Fibroblast of lung (primary cell): Measurements from ENCODE around the gene BTBD1. TPM values are rescaled to one million over a fixed set of nuclear protein-coding genes. Genes with fewer than 3 reads are reported as not detected.
"Not testable (repeated sequence)": the region's sequence is repeated elsewhere in the genome, so short reads cannot be mapped to it uniquely, and the experiment has no call there.

Experiments
- DNase-seq, 2 donors: peaks; one replicate each; pipeline versions ENCODE4 v3.0.0 to v3.0.0-alpha.2; 2010; ENCODE audit warnings: low read depth in 2 of 2
- H2AFZ ChIP-seq: 2 replicates; pipeline ENCODE4 v1.5.1; 2012; ENCODE audit warnings: low read length, control low read depth, inconsistent platforms
- H3K27ac ChIP-seq: 2 replicates; pipeline ENCODE4 v1.5.1; 2011; ENCODE audit warnings: low read length, control low read depth; ENCODE audit not compliant: insufficient read depth
- H3K27me3 ChIP-seq: 2 replicates; pipeline ENCODE4 v1.5.1; 2011; ENCODE audit warnings: mild to moderate bottlenecking, low read length; ENCODE audit not compliant: control insufficient read depth, insufficient read depth
- H3K36me3 ChIP-seq: 2 replicates; pipeline ENCODE4 v1.5.1; 2011; ENCODE audit warnings: low read length; ENCODE audit not compliant: control insufficient read depth, insufficient read depth
- H3K4me1 ChIP-seq: 2 replicates; pipeline ENCODE4 v1.5.1; 2011; ENCODE audit warnings: low read length; ENCODE audit not compliant: control insufficient read depth, insufficient read depth; ENCODE audit errors: extremely low read depth
- H3K4me2 ChIP-seq: 2 replicates; pipeline ENCODE4 v1.5.1; 2011; ENCODE audit warnings: low read length, control low read depth; ENCODE audit not compliant: insufficient read depth; ENCODE audit errors: extremely low read depth
- H3K4me3 ChIP-seq, 4 experiments: fragments of 200-600 bp in 1 of 4; sonication (generic) in 1 of 4; replicated peaks in 1 of 4; 2 replicates each; pipeline ENCODE4 v1.5.1; 2011 to 2016; ENCODE audit warnings: low read length in 4 of 4, low read depth in 3 of 4, mild to moderate bottlenecking in 3 of 4, control low read depth in 2 of 4, inconsistent platforms in 1 of 4, mixed read lengths in 1 of 4; ENCODE audit not compliant: insufficient read depth in 1 of 4; ENCODE audit errors: control extremely low read depth in 1 of 4
- H3K79me2 ChIP-seq: 2 replicates; pipeline ENCODE4 v1.5.1; 2012; ENCODE audit warnings: mild to moderate bottlenecking, low read length, inconsistent platforms; ENCODE audit not compliant: control insufficient read depth, insufficient read depth
- H3K9ac ChIP-seq: 2 replicates; pipeline ENCODE4 v1.5.1; 2011; ENCODE audit warnings: mild to moderate bottlenecking, low read length, control low read depth; ENCODE audit not compliant: insufficient read depth
- H3K9me3 ChIP-seq: 2 replicates; pipeline ENCODE4 v1.5.1; 2012; ENCODE audit warnings: low read depth, low read length; ENCODE audit not compliant: control insufficient read depth, insufficient read depth
- H4K20me1 ChIP-seq: 2 replicates; pipeline ENCODE4 v1.5.1; 2011; ENCODE audit warnings: low read length; ENCODE audit not compliant: control insufficient read depth, insufficient read depth; ENCODE audit errors: extremely low read depth
- CTCF ChIP-seq, 2 donors: IDR thresholded peaks in 1 of 2; conservative IDR thresholded peaks in 1 of 2; 1 replicate in 1 of 2; 2 replicates in 1 of 2; pipeline ENCODE4 v1.5.1; 2011 to 2012; ENCODE audit warnings: low read length in 2 of 2, control low read depth in 1 of 2, inconsistent platforms in 1 of 2, low read depth in 1 of 2, mild to moderate bottlenecking in 1 of 2
- EZH2 ChIP-seq: IDR thresholded peaks from 2 replicates; pipeline ENCODE4 v1.5.1; 2012; ENCODE audit warnings: low read length, control low read depth, mild to moderate bottlenecking; ENCODE audit errors: missing control alignments
- polyA plus RNA-seq, 2 donors: library from polyadenylated mRNA; depleted of rRNA in 1 of 2; stranded (reverse) in 1 of 2; unstranded in 1 of 2; fragments of >200 nt; gene quantifications; 2 replicates each; pipeline ENCODE4 v1.2.1, GENCODE V29; 2011 to 2012; ENCODE audit warnings: missing spikeins in 1 of 2
- total RNA-seq: library from RNA; depleted of rRNA; stranded (reverse); fragments of >200 nt; gene quantifications from 2 replicates; pipeline ENCODE4 v1.2.1, GENCODE V29; 2014

BTBD1 gene
- total and polyA plus RNA-seq, 2 donors (not counting 1 experiment from before 2014, with no cell fraction given), result 84.0 to 105 TPM

GRCh38 chr15:83077491-83078230, 10.6 kb upstream of the BTBD1 start:
- Histone ChIP-seq H2AFZ (no peak overlapping the region), H3K4me3 (no peak overlapping the region), H3K4me2 (no peak overlapping the region), H3K36me3 (no peaks in the 10 kb centered on the region), H3K27ac (no peak overlapping the region), H3K9ac (no peak overlapping the region), H3K27me3 (peaks cover 6% of the 10 kb centered on the region), H4K20me1 (no peaks in the 10 kb centered on the region), H3K79me2 (no peaks in the 10 kb centered on the region), H3K4me1 (no peaks in the 10 kb centered on the region), H3K9me3 (no peaks in the 10 kb centered on the region)
- TF ChIP-seq CTCF (conservative IDR thresholded peaks at IDR 0.05 in 1 of 2, IDR thresholded peaks at IDR 0.05 in 1 of 2; ENCODE audit: low read depth in 1 of 2, low read length in 2 of 2) (no peak), EZH2 (no peak)
- DNase-seq, result no peak

- peaks cover 26% of the 10 kb centered on the region for H3K79me2 ChIP-seq
- not testable (repeated sequence) for H3K4me1 ChIP-seq, H3K4me3 ChIP-seq, H3K9ac ChIP-seq, H3K36me3 ChIP-seq, H4K20me1 ChIP-seq, H3K9me3 ChIP-seq, H3K4me2 ChIP-seq, H3K27ac ChIP-seq, DNase-seq, H2AFZ ChIP-seq, H3K27me3 ChIP-seq
Measured at GRCh38 chr15:83069211-83069642, 2.2 kb upstream of the BTBD1 start.

GRCh38 chr15:83068054-83068453, 1.0 kb upstream of the BTBD1 start:
- no peak overlapping the region for H3K9ac ChIP-seq
- no peak overlapping the region for H3K27ac ChIP-seq
- no peak for DNase-seq

More at GRCh38 chr15:83068054-83068453, 1.0 kb upstream of the BTBD1 start:
- Histone ChIP-seq H3K79me2 (peaks cover 38% of the 10 kb centered on the region), H3K4me2 (no peak overlapping the region), H3K4me1 (peaks cover 3% of the 10 kb centered on the region), H3K36me3 (no peaks in the 10 kb centered on the region), H2AFZ (no peak overlapping the region), H3K9me3 (no peaks in the 10 kb centered on the region), H4K20me1 (peaks cover 5% of the 10 kb centered on the region), H3K4me3 (no peak overlapping the region), H3K27me3 (no peaks in the 10 kb centered on the region)
- TF ChIP-seq CTCF (conservative IDR thresholded peaks at IDR 0.05 in 1 of 2, IDR thresholded peaks at IDR 0.05 in 1 of 2; ENCODE audit: low read depth in 1 of 2, low read length in 2 of 2) (no peak), EZH2 (no peak)
